Measurements from ENCODE around the gene RTL10. TPM values are rescaled to one million over a fixed set of nuclear protein-coding genes. Genes with fewer than 3 reads are reported as not detected.

RTL10 gene
- total RNA-seq, 1 experiment from 2014 or later: 24.4 TPM

DNA sequence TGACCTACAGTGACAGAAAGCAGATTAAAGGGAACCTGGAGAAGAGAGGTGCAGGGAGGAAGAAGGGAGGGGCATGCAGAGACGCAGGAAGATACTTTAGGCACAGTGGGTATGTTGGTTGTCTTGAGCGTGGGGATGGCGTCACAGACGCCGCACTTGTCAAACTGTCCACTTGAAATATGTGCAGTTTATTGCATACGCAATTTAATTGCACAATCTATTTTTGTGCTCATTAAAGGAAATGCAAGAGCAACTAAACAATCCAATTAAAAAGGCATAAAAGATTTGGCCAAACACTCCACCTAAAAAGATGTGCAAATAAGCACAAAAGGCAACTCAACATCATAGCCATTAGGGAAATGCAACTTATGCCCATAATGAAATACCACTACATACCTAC is 16.8 kb downstream of the RTL10 start:
- no peak overlapping the region for H3K4me3 Mint-ChIP-seq
- no peaks in the 10 kb centered on the region for H3K9me3 Mint-ChIP-seq
- DNase-seq: no peak

More for the DNA sequence above, 16.8 kb downstream of the RTL10 start:
- WGBS (ENCODE audit: extremely low coverage, insufficient read length, low lambda C conversion rate): no CpG with 5 or more reads among the region's 6 CpGs
- Histone ChIP-seq H3K4me2 (ENCODE audit: insufficient read depth, insufficient read length, low read length) (no peak overlapping the region), H3K56ac (ENCODE audit: insufficient read length, low read depth, low read length) (no peak overlapping the region), H3K23ac (ENCODE audit: insufficient read length, low read depth, low read length) (no peak overlapping the region), H4K20me1 (ENCODE audit: control insufficient read depth, insufficient read depth, insufficient read length) (no peaks in the 10 kb centered on the region), H3K9ac (ENCODE audit: extremely low read depth, insufficient read length, low read length) (no peak overlapping the region), H3K23me2 (ENCODE audit: insufficient read length, low read depth, low read length, poor library complexity, severe bottlenecking) (no peaks in the 10 kb centered on the region), H3K27me3 (ENCODE audit: insufficient read depth, low read length) (no peaks in the 10 kb centered on the region), H2BK15ac (ENCODE audit: low read depth, low read length) (no peak overlapping the region), H3K9me3 (ENCODE audit: control insufficient read depth, low read depth, low read length) (no peaks in the 10 kb centered on the region), H3K4ac (ENCODE audit: low read depth, low read length) (no peak overlapping the region), H4K5ac (ENCODE audit: insufficient read length, low read depth, low read length) (no peak overlapping the region), H2BK12ac (ENCODE audit: insufficient read length, low read depth, low read length) (no peak overlapping the region), H4K8ac (replicated peaks; ENCODE audit: insufficient read length, low read depth, low read length) (no peak overlapping the region), H2AFZ (ENCODE audit: low read length) (no peak overlapping the region), H4K91ac (ENCODE audit: insufficient read length, low read depth, low read length) (no peak overlapping the region), H3K79me1 (ENCODE audit: insufficient read depth, low read depth, low read length, poor library complexity, severe bottlenecking) (no peaks in the 10 kb centered on the region), H3K14ac (ENCODE audit: insufficient read depth, low read length) (no peak overlapping the region), H3T11ph (ENCODE audit: low read length) (no peak overlapping the region), H3K27ac (ENCODE audit: insufficient read length, low read depth, low read length) (no peak overlapping the region), H2BK120ac (ENCODE audit: low read depth, low read length, poor library complexity, severe bottlenecking) (no peak overlapping the region), H2BK5ac (ENCODE audit: insufficient read length, low read length) (no peak overlapping the region), H3K4me1 (ENCODE audit: insufficient read depth, low read length) (no peaks in the 10 kb centered on the region), H3K18ac (ENCODE audit: insufficient read length, low read depth, low read length) (no peak overlapping the region), H2AK5ac (ENCODE audit: insufficient read length, low read length) (no peak overlapping the region), H2BK20ac (ENCODE audit: low read depth, low read length, poor library complexity, severe bottlenecking) (no peak overlapping the region), H3K79me2 (ENCODE audit: insufficient read depth, low read length) (no peaks in the 10 kb centered on the region)
- Mint-ChIP-seq H3K4me1 (no peaks in the 10 kb centered on the region), H3K27ac (no peak overlapping the region), H3K36me3 (ENCODE audit: insufficient read depth in 1 of 3, low read depth in 3 of 3) (no peaks in the 10 kb centered on the region), H3K27me3 (ENCODE audit: low read depth) (no peaks in the 10 kb centered on the region)
- no peak for TF ChIP-seq CTCF (conservative IDR thresholded peaks at IDR 0.05)

All from H9 (cell line).